ENCODE measurements around the gene CAB39L.

The CAB39L gene

GRCh38 chr13:49341941-49342340, 101.9 kb downstream of the CAB39L start:
- TF ChIP-seq CTCF (IDR thresholded peaks at IDR 0.05; ENCODE audit: unreplicated experiment in 3 of 3): no peak
- H3K4me3 Mint-ChIP-seq: no peak overlapping the region
- H3K4me1 Mint-ChIP-seq: peaks cover 11% of the 10 kb centered on the region
- peaks cover 5% of the 10 kb centered on the region for H3K36me3 Mint-ChIP-seq (ENCODE audit: low read depth)
- H3K9me3 Mint-ChIP-seq: no peaks in the 10 kb centered on the region
- no peak overlapping the region for H3K27ac Mint-ChIP-seq
- H3K27me3 Mint-ChIP-seq (ENCODE audit: low read depth): no peaks in the 10 kb centered on the region

- Mint-ChIP-seq H3K4me3 (no peak overlapping the region), H3K4me1 (peaks cover 9% of the 10 kb centered on the region), H3K36me3 (ENCODE audit: low read depth) (peaks cover 5% of the 10 kb centered on the region), H3K27me3 (ENCODE audit: low read depth) (no peaks in the 10 kb centered on the region), H3K9me3 (no peaks in the 10 kb centered on the region), H3K27ac (no peak overlapping the region)
- TF ChIP-seq CTCF (IDR thresholded peaks at IDR 0.05; ENCODE audit: unreplicated experiment in 3 of 3): no peak
These were observed 102.3 kb downstream of the CAB39L start for GRCh38 chr13:49341517-49341916.

GRCh38 chr13:49340161-49340560, 103.7 kb downstream of the CAB39L start:
- Mint-ChIP-seq H3K27ac (no peak overlapping the region), H3K9me3 (no peaks in the 10 kb centered on the region), H3K36me3 (ENCODE audit: low read depth) (peaks cover 5% of the 10 kb centered on the region)

GRCh38 chr13:49336655-49337054, 107.2 kb downstream of the CAB39L start:
- TF ChIP-seq CTCF (IDR thresholded peaks at IDR 0.05; ENCODE audit: unreplicated experiment in 3 of 3): no peak
- Mint-ChIP-seq H3K27ac (no peak overlapping the region), H3K27me3 (ENCODE audit: low read depth) (no peaks in the 10 kb centered on the region), H3K4me3 (no peak overlapping the region), H3K36me3 (ENCODE audit: low read depth) (peaks cover 5% of the 10 kb centered on the region), H3K9me3 (no peaks in the 10 kb centered on the region), H3K4me1 (no peaks in the 10 kb centered on the region)

More at GRCh38 chr13:49340161-49340560, 103.7 kb downstream of the CAB39L start:
- H3K4me1 Mint-ChIP-seq: peaks cover 5% of the 10 kb centered on the region
- TF ChIP-seq CTCF (IDR thresholded peaks at IDR 0.05; ENCODE audit: unreplicated experiment in 3 of 3): no peak
- H3K27me3 Mint-ChIP-seq (ENCODE audit: low read depth): no peaks in the 10 kb centered on the region
- H3K4me3 Mint-ChIP-seq: no peak overlapping the region

- no peaks in the 10 kb centered on the region for H3K36me3 Mint-ChIP-seq (ENCODE audit: low read depth)
These were observed 113.4 kb downstream of the CAB39L start for GRCh38 chr13:49330546-49330864.

More at GRCh38 chr13:49330546-49330864, 113.4 kb downstream of the CAB39L start:
- H3K27ac Mint-ChIP-seq: no peak overlapping the region
- no peak for TF ChIP-seq CTCF (IDR thresholded peaks at IDR 0.05; ENCODE audit: unreplicated experiment in 3 of 3)
- no peaks in the 10 kb centered on the region for H3K4me1 Mint-ChIP-seq
- H3K4me3 Mint-ChIP-seq: no peak overlapping the region
- no peaks in the 10 kb centered on the region for H3K9me3 Mint-ChIP-seq
- H3K27me3 Mint-ChIP-seq (ENCODE audit: low read depth): peaks cover 3% of the 10 kb centered on the region
